ENCODE measurements around the gene PLXDC2. TPM values are rescaled to one million over a fixed set of nuclear protein-coding genes. Genes with fewer than 3 reads are reported as not detected.

Gene PLXDC2
- total RNA-seq = 7.5 and 10.0 TPM in 2 replicates

GRCh38 chr10:19816411-19817230 is at the start of gene PLXDC2:
Gene PLXDC2 (plus strand): TSS chr10:19816432.

